D721Med (cell line): ENCODE results near the gene CCDC85C.

Source experiments
- DNase-seq: peaks from one replicate; pipeline ENCODE4 v3.0.0; 2011; ENCODE audit warnings: low spot score; ENCODE audit not compliant: insufficient read length
- FAIRE-seq: peaks from 2 replicates; lab custom pipeline; 2011; peaks lifted over from hg19 to GRCh38; lab: Jason Lieb, UNC
- CTCF ChIP-seq: IDR thresholded peaks from 2 replicates; pipeline ENCODE4 v1.5.1; 2012; ENCODE audit warnings: mild to moderate bottlenecking, control low read depth; ENCODE audit not compliant: insufficient read depth; ENCODE audit errors: missing control alignments

The CCDC85C gene

DNA sequence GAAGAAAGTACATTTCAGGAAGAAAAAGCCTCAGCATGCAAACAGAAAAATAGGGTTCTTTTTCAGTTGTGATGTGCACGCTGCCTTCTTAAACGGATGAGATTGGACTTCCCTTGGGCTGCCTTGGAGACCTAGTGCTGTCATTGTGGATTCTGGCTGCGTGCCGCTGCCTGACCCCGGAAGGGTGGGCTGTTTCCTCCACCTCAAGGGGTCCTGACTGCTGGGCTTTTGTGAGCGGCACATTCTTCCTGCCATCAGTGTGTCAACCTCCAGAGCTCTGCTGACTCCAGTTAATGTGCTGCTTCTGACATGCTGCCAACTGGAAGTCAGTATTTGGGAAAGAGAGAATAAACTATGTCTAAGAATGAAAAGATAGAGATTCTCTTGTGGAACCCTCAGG, 97.7 kb downstream of the CCDC85C start:
- TF ChIP-seq CTCF: no peak
- no peak for DNase-seq
- no peak for FAIRE-seq

DNA sequence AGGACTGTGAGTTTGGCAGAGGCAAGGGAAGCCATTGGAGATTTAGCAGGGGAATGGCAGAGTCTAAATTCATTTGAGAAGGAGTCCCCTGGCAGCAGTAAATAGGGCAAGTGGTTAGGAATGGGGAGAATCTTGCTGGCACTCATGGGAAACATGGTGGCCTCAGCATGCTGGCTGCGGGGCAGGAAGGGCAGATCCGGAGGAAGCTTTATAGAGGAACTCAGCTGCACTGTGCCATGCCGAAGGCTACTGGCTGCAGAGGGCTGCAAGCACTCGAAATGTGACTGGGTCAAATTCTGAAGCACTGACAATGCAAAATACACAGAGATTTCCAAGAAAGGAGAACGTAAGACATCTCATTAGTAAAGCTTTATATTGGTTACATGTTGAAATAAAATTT, 98.9 kb downstream of the CCDC85C start:
- DNase-seq (no peak), FAIRE-seq (no peak)
- no peak for TF ChIP-seq CTCF

GRCh38 chr14:99503848-99504453, 100.1 kb downstream of the CCDC85C start:
- no peak for FAIRE-seq
- no peak for TF ChIP-seq CTCF
- no peak for DNase-seq

- TF ChIP-seq CTCF: no peak
- no peak for FAIRE-seq
- DNase-seq: no peak
Measured at GRCh38 chr14:99502989-99503421, 101.0 kb downstream of the CCDC85C start.

DNA sequence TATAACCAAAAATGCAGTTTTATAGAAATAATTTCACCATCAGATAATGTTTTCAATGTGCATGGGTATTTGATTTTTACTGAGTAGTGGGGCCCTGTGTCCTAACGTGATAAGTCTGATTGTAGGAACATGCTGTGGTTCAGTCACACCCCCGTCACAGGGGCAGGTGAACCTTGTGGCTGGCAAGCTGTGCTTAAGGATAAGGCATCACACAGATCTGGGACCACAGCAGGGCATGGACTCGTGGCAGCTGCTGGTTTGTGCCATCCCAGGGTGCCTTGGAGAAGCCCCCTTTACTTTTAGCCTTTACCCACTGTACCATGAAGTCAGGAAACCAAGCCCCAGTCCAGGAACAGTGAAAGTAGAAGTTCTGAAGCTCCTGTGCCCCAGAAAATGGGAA, 106.1 kb downstream of the CCDC85C start:
- no peak for TF ChIP-seq CTCF
- no peak for DNase-seq
- no peak for FAIRE-seq

GRCh38 chr14:99497341-99497740, 106.7 kb downstream of the CCDC85C start:
- TF ChIP-seq CTCF: no peak
- FAIRE-seq: no peak

GRCh38 chr14:99484106-99484505, 119.9 kb downstream of the CCDC85C start:
- no peak for FAIRE-seq
- DNase-seq: no peak
- no peak for TF ChIP-seq CTCF

More at GRCh38 chr14:99497341-99497740, 106.7 kb downstream of the CCDC85C start:
- no peak for DNase-seq
